Ovary (tissue), 9 donors: Measurements from ENCODE around the gene GABBR2. TPM values are rescaled to one million over a fixed set of nuclear protein-coding genes. Genes with fewer than 3 reads are reported as not detected.
A peak's percentile ranks its signal among the peaks of the same experiment; 100 is the strongest.

ENCODE experiments used
- DNase-seq, 5 donors: peaks; one replicate each; pipeline ENCODE4 v3.0.0-alpha.2; 2019 to 2020
- H3K27ac ChIP-seq, 2 donors: fragments of 200-600 bp; one replicate each; pipeline versions ENCODE4 v1.5.1 to v1.8.0; 2019 to 2022
- H3K27me3 ChIP-seq: fragments of 200-600 bp; one replicate; pipeline ENCODE4 v1.8.0; 2022
- H3K36me3 ChIP-seq: fragments of 200-600 bp; sonication (generic); one replicate; pipeline ENCODE4 v1.5.1; 2019
- H3K4me1 ChIP-seq: one replicate; pipeline ENCODE4 v1.8.1; 2013; ENCODE audit warnings: mild to moderate bottlenecking, moderate library complexity; ENCODE audit not compliant: insufficient read depth
- H3K4me3 ChIP-seq: fragments of 200-600 bp; sonication (generic); one replicate; pipeline ENCODE4 v1.5.1; 2017
- H3K9me3 ChIP-seq, 2 donors: fragments of 200-600 bp in 1 of 2; sonication (generic) in 1 of 2; one replicate each; pipeline versions ENCODE4 v1.5.1 to v1.8.1; 2013 to 2019; ENCODE audit warnings: mild to moderate bottlenecking in 1 of 2, moderate library complexity in 1 of 2
- CTCF ChIP-seq, 3 donors: fragments of 450-650 bp in 2 of 3; fragments of 200-600 bp in 1 of 3; IDR thresholded peaks; one replicate each; pipeline versions ENCODE4 v1.5.1 to v1.8.0; 2016 to 2022; ENCODE audit warnings: antibody characterized with exemption in 3 of 3, mild to moderate bottlenecking in 1 of 3
- EP300 ChIP-seq: sonication (generic); formaldehyde crosslinking; IDR thresholded peaks from one replicate; pipeline ENCODE4 v1.6.1; 2017; ENCODE audit warnings: antibody characterized with exemption
- POLR2A ChIP-seq: fragments of 450-650 bp; IDR thresholded peaks from one replicate; pipeline ENCODE4 v1.6.1; 2017; ENCODE audit warnings: antibody characterized with exemption, mild to moderate bottlenecking, moderate library complexity
- WGBS, 3 donors: extraction: QIAGEN DNeasy Blood & Tissue Kit in 1 of 3; methylation state at CpG; one replicate each; pipeline versions ENCODE4 v1.1.5 to v1.1.7; 2013 to 2017; 5-methylcytosine and 5-hydroxymethylcytosine counted together
- intact Hi-C, 4 donors: fragments of 100-400 bp; cut with DNase I; formaldehyde crosslinking; loops; one replicate each; pipeline versions ENCODE4 v1.11.0 to v1.15.1; 2022 to 2023
- polyA plus RNA-seq, 2 donors: library from polyadenylated mRNA; stranded (reverse); fragments of 200-250 nt in 1 of 2; fragments of 350-450 nt in 1 of 2; fragmentation: Illumina TruSeq in 1 of 2; extraction: RNeasy Lipid Tissue Mini Kit (QIAGEN cat#74804) in 1 of 2; gene quantifications; one replicate each; pipeline ENCODE4 v1.2.3, GENCODE V29; 2013 to 2014
- total RNA-seq, 7 donors: library from RNA; depleted of rRNA in 2 of 7; stranded (reverse); fragments of >200 nt in 2 of 7; fragmentation: NEBNext Ultra II Directional in 3 of 7; extraction: Animal tissue kit (Norgen Biotek cat#: 25700) in 3 of 7; gene quantifications; one replicate each; pipeline versions ENCODE4 v1.1.0 to v1.2.4, GENCODE V29; 2016 to 2023
- donor health status: DM: no; HTN: no; CAD: no; lungs with moderate emphysema.
- donor health status: DM: no; HTN: no; CAD: no.
- donor health status: Bipolar disorder and iron deficiency.
- donor health status: DM: yes; HTN: yes; CAD: no.
- donor health status: DM: no; HTN: no; CAD: no.
- donor health status: DM: yes; HTN: yes; CAD: no.

GABBR2 gene
- total and polyA plus RNA-seq, 9 donors: 0.05 to 0.30 (median 0.22) TPM; not detected in 6

DNA sequence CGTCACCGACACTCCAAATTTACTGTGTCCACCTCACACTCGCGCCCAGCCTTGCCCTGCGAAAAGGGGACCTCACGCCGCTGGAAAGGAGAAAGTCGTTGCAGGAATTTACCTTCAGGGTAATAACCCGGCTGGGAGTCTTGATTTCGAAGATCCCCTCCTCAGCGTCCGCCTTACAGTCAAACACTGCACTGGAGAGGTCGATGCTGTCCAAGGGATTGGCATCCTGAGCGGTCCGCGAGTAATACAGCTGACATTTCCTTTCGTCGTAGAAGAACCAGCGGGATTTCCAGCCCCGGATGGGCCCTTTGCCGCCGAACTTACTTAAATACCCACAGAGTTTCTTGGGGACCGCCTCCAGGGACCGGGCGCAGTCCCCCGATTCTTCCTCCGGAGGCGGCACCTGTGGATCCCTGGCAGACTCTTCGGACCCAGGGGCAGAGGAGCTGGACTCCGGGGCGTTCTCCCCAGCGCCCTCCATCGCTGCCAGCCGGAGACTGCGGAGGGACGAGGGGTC lies 453.6 kb downstream of the GABBR2 start:
- Histone ChIP-seq H3K27me3 (no peaks in the 10 kb centered on the region), H3K27ac (peak overlapping the region in 1 of 2 donors; percentile 90), H3K4me1 (peaks cover 8% of the 10 kb centered on the region), H3K4me3 (peak overlapping the region; percentile 62), H3K9me3 (no peaks in the 10 kb centered on the region), H3K36me3 (no peaks in the 10 kb centered on the region)
- peak in 1 of 5 donors; percentile 36 for DNase-seq
- 0 to 1% (median 1%) methylated on average over 35 to 36 of the region's 36 CpGs for WGBS, 3 donors
- no peak for TF ChIP-seq CTCF (IDR thresholded peaks at IDR 0.05)
- no peak for TF ChIP-seq POLR2A
- TF ChIP-seq EP300: no peak
- intact Hi-C loops: loop anchor here in 3 of 4 donors (5.0 to 10.0 kb wide), 5 partner anchors 50 to 333 kb away; partner anchors contain the start of genes TRMO (in 2 of the 3) and ANP32B (in 1 of the 3)

GRCh38 chr9:98254228-98255060 lies 454.3 kb downstream of the GABBR2 start:
- no peak for TF ChIP-seq POLR2A
- TF ChIP-seq EP300: no peak
- Histone ChIP-seq H3K36me3 (no peaks in the 10 kb centered on the region), H3K27ac (no peak overlapping the region), H3K4me1 (peaks cover 8% of the 10 kb centered on the region), H3K27me3 (no peaks in the 10 kb centered on the region), H3K9me3 (no peaks in the 10 kb centered on the region), H3K4me3 (peak overlapping the region; percentile 62)
- no peak for DNase-seq
- intact Hi-C loops: loop anchor here in 3 of 4 donors (5.0 to 10.0 kb wide), 6 partner anchors 47 to 332 kb away; partner anchors contain the start of genes TRMO (in 2 of the 3) and ANP32B (in 1 of the 3)
- 39 to 49% (median 40%) methylated on average over 5 of the region's 5 CpGs for WGBS, 3 donors

DNA sequence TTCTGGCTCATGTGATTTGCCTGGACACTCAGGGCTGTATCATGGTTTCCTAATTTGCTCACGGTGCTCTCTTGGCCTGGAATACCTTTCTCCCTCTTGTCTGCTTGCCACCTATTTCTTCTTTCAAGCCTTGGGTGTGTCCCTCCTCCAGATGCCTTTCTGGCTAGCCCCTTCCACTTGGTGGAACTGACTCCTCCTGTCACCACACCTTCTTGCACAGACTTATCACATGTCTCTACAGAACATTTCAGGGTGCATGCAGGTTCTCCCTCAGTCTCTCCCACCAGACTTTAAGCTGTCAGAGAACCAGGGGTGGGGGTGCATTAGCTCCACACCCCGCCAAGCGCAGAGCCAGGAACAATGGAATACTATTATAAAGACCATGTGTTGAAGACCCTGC lies 455.2 kb downstream of the GABBR2 start:
- TF ChIP-seq EP300 (no peak), CTCF (IDR thresholded peaks at IDR 0.05) (no peak), POLR2A (no peak)
- H3K27ac ChIP-seq: no peak overlapping the region
- WGBS, 3 donors: 87 to 93% (median 88%) methylated on average over 3 of the region's 3 CpGs
- no peaks in the 10 kb centered on the region for H3K9me3 ChIP-seq
- peaks cover 8% of the 10 kb centered on the region for H3K4me1 ChIP-seq
- no peak for DNase-seq
- intact Hi-C loops: loop anchor here in 3 of 4 donors (2.0 to 10.0 kb wide), 5 partner anchors 46 to 329 kb away; partner anchors contain the start of gene TRMO (in 1 of the 3)
- no peaks in the 10 kb centered on the region for H3K36me3 ChIP-seq
- no peaks in the 10 kb centered on the region for H3K27me3 ChIP-seq
- H3K4me3 ChIP-seq: no peak overlapping the region

DNA sequence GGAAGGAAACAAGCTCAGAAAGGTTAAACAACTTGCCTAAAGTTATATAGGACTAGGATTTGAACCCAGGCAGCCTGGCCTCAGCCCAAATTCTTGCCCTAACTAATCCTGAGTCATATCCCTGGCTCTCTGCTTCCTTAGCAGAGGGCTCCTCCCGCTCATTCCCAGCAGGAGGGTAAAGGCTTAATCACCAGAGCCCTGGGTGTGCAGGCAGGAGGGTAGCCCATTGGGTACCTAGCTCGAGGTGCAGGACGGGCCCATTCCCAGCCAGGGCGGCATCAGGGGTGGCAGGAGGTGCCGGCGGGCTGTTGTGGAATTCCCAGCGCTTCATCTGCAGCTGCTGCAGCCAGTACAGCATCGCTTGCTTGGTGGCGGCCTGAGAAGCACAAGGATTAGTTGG lies 457.2 kb downstream of the GABBR2 start:
- Histone ChIP-seq H3K27ac (no peak overlapping the region), H3K27me3 (no peaks in the 10 kb centered on the region), H3K9me3 (no peaks in the 10 kb centered on the region), H3K4me1 (peaks cover 6% of the 10 kb centered on the region), H3K4me3 (no peak overlapping the region), H3K36me3 (no peaks in the 10 kb centered on the region)
- DNase-seq: no peak
- no peak for TF ChIP-seq CTCF (IDR thresholded peaks at IDR 0.05)
- TF ChIP-seq POLR2A: no peak
- no peak for TF ChIP-seq EP300
- WGBS, 3 donors: 87 to 92% (median 90%) methylated on average over 9 of the region's 9 CpGs
- intact Hi-C loops: loop anchor here in 2 of 4 donors (5.0 to 10.0 kb wide), 4 partner anchors 44 to 327 kb away; partner anchors contain the start of gene TRMO (in 1 of the 2)
